GM21529 (cell line): ENCODE measurements around the gene BORCS6.

Source experiments
- ATAC-seq: cut with Tn5 transposase; IDR thresholded peaks from one replicate; pipeline ENCODE4 v1.9.1; 2021; ENCODE audit not compliant: unreplicated experiment

BORCS6 gene

DNA sequence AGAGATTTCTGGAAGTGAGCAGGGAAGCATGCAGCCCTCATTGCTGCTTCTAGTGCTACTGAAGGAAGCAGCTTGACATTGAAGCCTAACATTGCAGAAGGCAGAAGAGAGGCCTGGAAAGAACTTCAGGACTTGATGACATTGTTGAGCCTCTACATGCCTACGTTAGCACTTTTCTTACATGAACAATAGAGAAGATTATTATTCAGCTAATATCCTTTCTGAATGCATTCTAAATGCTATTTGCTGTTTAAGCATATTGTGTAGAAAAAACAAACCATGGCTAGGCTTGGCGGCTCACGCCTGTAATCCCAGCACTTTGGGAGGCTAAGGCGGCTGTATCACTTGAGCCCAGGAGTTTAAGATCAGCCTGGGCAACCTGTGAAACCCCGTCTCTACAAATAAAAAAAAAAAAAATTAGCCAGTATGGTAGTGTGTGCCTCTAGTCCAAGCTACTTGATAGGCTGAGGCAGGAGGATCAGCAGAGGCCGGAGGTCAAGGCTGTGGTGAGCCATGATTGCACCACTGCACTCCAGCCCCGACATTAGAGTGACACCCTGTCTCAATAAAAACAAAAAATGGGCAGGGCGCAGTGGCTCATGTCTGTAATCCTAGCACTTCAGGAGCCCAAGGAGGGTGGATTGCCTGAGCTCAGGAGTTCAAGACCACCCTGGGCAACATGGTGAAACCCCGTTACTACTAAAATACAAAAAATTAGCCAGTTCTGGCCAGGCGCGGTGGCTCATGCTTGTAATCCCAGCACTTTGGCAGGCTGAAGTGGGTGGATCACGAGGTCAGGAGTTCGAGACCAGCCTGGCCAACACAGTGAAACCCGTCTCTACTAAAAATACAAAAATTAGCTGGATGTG is 22.6 kb upstream of the BORCS6 start:
- ATAC-seq: no peak

- ATAC-seq: peak; percentile 8
These were observed 20.9 kb upstream of the BORCS6 start for GRCh38 chr17:8210761-8211458.

DNA sequence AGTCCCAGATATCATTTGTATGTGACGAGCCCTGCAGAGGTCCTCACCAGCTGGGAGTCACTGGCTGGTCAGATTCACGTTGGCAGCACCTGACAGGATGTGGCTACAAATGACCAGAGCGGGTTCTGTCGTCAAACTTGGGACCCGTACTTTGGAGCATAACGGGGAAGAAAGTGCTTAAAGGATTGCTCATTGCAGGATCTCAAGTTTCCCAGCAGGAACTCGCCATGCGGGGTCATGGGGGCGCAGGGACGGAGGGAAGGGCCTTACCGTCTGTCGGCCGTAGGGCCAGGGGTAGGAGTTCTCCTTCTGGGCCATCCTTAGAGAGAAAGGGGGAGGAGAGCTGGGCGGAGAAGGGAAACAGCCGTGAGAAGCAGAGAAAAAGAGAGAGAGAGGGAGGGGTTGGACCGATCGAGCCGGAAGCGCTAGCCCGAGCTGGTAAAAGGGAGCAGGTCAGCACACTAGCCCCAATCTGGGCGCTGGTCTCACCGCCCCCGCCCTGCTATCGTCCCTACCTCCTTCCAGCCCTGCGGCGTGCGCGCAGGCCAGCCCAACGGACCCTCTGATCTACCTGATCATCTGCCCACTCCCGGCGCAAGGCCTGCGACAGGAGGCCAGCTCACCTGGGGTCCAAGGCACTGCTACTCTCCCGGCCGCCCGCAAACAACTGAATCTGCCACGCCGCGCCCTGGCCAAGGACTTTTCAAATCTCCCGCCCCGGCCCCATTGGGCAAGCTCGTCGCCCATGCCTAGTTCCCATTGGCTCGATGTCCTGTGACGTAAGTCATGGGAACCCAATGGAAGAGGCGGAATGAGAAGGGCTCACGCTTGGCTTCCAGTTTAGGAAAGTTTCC is 20.2 kb upstream of the BORCS6 start, which contains the start of gene AURKB:
Gene AURKB (minus strand): TSS at position 669 of the 854 bp plus-strand sequence. CDS start 351 bp downstream, at position 318.
- ATAC-seq: peak; percentile 87

DNA sequence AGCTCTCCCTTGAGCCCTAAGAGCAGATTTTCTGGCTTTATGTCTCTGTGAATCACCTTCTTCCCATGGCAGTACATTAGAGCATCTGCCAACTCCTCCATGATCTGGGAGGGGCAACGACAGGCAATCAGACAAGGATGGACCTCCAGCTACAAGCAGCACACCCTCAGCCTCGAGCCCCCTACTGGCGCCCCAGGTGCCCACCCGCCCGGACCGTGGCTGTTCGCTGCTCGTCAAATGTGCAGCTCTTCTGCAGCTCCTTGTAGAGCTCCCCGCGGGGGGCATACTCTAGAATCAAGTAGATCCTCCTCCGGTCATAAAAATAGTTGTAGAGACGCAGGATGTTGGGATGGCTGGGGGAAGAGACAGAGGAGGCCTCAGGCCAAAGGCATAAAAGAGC is 16.6 kb upstream of the BORCS6 start:
- no peak for ATAC-seq

DNA sequence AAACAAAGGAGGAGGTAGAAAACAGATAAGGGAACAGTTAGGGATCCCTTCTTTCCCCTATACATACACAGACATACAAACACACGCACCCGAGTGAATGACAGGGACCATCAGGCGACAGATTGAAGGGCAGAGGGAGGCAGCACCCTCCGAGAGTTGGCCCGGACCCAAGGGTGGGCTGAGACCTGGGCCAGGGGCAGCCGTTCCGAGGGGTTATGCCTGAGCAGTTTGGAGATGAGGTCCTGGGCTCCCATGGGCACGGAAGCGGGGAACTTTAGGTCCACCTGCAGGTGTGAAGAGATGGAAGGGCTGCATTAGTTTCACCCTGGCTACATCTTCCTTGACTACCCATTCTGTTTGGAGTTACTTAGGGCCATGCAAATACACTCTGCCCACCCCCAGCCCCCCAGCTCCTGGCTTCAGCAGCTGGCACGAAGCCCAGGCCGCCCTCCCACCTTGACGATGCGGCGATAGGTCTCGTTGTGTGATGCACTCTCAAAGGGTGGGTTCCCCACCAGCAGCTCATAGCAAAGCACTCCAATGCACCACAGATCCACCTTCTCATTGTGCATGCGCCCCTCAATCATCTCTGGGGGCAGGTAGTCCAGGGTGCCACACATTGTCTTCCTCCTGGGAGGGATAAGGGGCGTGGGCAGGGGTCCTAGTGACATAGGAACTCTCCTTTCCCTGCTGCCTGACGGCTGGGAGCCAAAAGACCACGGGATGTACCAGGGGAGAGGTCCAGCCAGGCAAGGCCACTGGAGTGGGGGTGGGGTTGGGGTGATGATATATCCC is 15.0 kb upstream of the BORCS6 start:
- ATAC-seq: no peak

DNA sequence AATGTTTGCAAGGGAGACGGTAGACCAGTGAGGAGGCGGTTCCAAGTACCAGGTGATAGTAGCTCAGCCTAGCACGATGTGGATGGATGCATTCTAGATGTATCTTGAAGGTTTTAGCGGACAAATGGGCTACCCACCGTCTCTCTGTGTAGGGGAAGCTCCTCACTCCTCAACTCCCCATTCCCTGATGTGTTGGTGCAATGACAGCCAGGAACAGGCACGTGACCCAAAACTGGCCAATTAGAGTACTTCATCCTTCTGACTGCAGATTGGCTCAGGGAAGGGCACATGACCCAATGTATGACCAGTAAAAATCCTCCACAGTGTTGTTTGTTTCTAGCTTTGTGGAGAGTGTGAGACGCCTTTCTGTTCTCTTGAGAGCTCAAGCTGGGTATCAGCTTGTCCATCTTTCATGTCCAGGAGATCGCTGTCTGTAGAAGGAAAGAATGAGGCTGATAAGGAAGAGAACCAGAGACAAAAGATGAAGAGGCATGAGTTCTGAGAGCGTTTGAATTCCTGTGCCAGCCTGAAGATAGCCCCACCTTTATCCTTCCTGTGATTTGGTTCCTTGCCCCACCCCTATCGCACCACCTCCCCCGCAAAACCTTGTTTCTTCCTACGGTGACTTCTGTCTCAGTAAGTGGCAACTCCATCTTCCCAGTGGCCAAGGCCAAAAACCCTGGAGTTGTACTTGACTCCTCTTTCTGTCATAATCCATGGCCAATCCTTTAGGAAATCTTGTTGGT is 2.3 kb upstream of the BORCS6 start:
- peak; percentile 25 for ATAC-seq

DNA sequence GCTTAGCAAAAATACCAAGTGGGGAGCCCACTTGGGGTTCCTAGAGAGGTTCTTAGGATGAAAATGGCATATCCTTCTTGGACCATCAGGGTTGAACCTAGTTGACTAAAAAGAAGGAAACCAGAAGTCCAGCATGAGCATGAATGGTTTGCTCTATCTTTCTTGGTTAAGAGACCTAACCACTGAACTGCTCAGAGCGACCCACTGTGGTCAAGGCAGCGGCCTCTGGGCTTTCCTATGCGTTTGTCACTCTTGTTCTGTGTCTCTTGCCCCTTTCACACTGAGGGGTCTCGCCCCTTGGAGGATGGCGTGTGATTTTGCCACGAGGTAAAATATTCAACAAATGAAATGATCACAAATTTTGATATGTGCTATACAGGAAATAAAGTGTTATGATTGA is 526 bp upstream of the BORCS6 start:
- ATAC-seq: no peak

DNA sequence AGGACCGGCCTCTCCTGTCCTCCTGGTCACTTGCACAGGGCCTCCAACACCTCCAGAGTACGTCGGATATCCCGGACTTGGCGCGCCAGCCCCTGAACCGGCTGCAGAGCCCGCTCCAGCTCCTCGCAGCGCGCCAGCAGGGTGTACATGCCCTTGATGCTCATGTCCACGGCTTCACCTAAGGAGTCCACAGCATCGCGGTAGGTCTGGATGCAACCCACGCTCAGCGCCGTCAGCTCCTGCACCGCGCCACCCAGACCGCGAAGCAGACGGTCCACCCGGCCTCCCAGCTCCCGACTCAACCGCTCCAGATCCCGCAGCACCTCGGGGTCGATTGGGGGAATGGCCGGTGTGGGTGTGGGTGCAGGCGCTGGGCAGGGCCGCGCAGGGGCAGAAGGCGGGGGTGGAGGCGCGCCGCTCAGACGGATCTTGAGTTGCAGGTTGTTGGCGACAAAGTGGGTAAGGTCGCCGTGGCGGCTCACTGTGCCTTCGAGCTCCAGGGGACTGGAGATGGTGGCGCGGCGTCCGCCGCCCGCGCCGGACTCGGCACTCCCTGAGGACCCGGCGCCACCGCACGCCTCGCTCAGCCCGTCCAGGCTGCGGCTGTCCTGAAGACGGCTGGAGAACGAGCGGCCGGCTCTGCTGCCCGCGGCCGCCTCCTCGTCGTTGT is 804 bp downstream of the BORCS6 start:
- ATAC-seq: no peak

DNA sequence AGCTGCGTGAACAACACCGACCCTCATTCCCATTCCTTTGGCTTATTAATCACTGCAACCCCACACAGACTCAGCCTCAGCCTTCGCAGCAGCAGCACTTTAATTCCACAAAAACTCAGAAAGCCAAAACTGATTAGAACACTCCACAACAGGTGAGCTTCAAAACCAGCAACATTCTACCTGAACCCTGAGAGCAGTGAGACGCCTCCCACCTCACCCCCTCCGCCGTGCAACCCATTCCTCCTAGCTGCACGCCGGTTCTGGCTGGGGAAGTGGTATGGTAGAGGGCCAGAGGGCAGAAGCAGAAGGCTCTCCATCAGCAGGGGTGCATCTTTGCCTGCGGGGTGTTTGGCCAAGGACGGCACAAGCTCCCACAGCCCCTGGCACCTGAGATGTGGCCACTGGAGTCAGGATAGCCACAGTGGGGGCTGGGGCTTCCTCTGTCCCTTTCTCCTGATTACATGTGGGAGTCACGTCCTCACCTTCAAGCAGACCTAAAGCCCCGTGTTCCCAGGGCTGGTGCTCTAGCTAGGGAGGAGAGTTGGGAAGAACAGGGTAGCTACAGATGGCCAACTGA is 1.6 kb downstream of the BORCS6 start:
- ATAC-seq: no peak

GRCh38 chr17:8187517-8188262 is 2.3 kb downstream of the BORCS6 start:
- no peak for ATAC-seq

GRCh38 chr17:8186787-8187516 is 3.0 kb downstream of the BORCS6 start:
- ATAC-seq: peak; percentile 23

DNA sequence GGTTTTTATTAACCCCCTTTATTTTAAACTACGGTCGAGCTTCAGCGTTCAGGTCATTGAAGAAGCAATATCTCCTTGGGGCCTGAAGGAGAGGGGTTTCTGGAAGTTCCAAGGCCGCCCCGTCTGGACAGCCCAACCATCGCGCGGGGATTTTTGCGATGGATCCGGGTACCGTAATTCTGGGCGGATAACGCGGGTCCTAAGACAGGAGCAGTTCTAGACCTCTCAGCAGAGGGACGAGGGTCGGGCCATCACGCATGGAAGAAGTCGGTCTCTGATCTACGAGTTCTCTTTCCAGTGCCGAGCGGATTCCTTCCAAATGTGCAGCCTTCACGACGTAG is 3.6 kb downstream of the BORCS6 start:
- ATAC-seq: no peak

- ATAC-seq: peak; percentile 17
These were observed 4.2 kb downstream of the BORCS6 start for GRCh38 chr17:8185582-8186445.

DNA sequence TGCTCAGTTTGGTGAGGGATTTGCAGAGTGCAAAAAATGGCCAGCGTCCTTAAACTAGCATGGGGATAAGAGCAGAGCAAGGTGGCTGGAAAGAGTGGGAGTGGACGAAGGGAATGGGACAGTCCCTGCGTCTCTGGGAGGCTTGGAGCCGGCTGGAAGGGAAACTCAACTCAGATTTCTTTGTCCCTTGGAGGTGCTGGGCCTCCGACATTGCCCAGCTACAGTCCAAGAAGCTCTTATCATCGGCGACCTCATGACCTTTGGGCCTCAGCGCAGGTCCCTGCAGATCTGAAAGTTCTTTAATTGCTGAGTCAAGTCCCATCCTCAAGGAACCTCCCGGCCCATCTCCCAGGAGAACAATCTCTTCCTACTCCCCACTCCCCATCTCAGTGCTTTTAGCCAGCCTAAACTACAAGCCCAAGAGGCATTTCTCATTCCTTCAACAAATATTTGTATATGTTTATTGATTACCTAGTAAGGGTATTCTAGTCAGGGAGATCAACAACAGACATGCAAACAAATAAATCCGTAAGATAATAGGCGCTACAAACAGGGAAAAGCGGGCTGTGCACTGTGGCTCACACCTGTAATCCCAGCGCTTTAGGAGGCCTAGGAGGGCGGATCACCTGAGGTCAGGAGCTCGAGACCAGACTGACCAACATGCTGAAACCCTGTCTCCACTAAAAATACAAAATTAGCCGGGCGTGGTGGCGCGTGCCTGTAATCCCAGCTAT is 12.8 kb downstream of the BORCS6 start:
- ATAC-seq: no peak

DNA sequence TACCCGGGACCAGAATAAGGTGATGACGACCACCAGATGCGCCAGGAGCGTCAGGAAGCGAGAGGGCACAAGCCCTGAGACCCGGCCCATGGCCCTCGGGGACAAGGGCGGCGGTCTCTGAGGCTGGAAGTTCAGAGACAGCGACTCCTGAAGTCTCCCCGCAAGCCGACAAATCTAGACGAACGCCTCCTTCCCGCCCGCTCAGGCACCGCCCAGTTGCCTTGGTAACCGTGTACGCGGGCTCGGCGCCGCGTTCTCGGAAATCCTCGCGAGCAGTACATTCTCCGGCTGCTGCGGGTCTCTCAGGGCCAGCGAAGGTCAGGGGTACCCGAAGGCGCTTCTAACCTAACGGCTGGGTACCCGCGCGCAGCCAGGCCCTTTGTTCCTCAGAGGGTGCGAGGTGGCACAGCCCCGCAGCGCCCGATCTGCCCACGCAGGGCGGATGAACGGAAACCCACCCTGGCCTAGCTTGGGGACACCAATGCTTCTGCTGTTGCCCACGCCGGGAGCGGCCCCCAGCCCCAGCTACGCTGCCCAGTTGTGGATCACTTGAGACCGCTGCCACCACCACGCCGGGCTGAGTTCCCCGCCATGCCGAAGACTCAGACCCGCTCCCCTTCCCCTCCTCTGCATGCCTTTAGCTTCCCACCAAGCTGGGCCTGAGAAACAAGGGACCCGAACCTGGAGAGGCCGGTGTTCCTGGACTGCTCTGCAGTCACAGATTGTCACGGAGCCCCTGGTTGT is 13.6 kb downstream of the BORCS6 start, which contains the start of gene TMEM107:
Gene TMEM107 (minus strand): TSS at position 184 of the 744 bp plus-strand sequence. CDS start 94 bp downstream, at position 90.
- peak; percentile 50 for ATAC-seq
